NB4 (cell line): ENCODE results near the gene WLS.

Source experiments
- POLR2A ChIP-seq: IDR thresholded peaks from 2 replicates; pipeline ENCODE4 v1.6.1; 2011; ENCODE audit warnings: mild to moderate bottlenecking; ENCODE audit not compliant: insufficient read length; ENCODE audit errors: extremely low read depth
- TF ChIP-seq, protein P1 (sequence below): IDR thresholded peaks from one replicate; pipeline ENCODE4 v1.5.1; 2012; ENCODE audit warnings: low read depth, low read length

- TF ChIP-seq, protein P1, sequence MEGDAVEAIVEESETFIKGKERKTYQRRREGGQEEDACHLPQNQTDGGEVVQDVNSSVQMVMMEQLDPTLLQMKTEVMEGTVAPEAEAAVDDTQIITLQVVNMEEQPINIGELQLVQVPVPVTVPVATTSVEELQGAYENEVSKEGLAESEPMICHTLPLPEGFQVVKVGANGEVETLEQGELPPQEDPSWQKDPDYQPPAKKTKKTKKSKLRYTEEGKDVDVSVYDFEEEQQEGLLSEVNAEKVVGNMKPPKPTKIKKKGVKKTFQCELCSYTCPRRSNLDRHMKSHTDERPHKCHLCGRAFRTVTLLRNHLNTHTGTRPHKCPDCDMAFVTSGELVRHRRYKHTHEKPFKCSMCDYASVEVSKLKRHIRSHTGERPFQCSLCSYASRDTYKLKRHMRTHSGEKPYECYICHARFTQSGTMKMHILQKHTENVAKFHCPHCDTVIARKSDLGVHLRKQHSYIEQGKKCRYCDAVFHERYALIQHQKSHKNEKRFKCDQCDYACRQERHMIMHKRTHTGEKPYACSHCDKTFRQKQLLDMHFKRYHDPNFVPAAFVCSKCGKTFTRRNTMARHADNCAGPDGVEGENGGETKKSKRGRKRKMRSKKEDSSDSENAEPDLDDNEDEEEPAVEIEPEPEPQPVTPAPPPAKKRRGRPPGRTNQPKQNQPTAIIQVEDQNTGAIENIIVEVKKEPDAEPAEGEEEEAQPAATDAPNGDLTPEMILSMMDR, result no peak
- TF ChIP-seq POLR2A, result no peak
These were observed 91.8 kb downstream of the WLS start for GRCh38 chr1:68140536-68140935.
